ENCODE data around the gene RABGAP1L. TPM values are rescaled to one million over a fixed set of nuclear protein-coding genes. Genes with fewer than 3 reads are reported as not detected.

Gene RABGAP1L
- total and polyA plus RNA-seq, 2 donors from 2014 or later: 16.2 to 48.5 TPM

GRCh38 chr1:174286042-174286441, 126.7 kb downstream of the RABGAP1L start:
- intact Hi-C loops (cut with DNase I): no loop called here
- FAIRE-seq (no peak), DNase-seq (no peak)
- Histone ChIP-seq H3K4me1 (ENCODE audit: control insufficient read depth in 2 of 3, insufficient read depth in 2 of 3, low read depth in 1 of 3, low read length in 3 of 3) (no peaks in the 10 kb centered on the region), H3K27me3 (ENCODE audit: control insufficient read depth, insufficient read depth, low read length) (no peaks in the 10 kb centered on the region), H3K4me3 (ENCODE audit: low read length in 3 of 3) (no peak overlapping the region), H3K9ac (ENCODE audit: low read length in 3 of 3) (no peak overlapping the region), H3K27ac (ENCODE audit: low read depth in 2 of 2, low read length in 2 of 2) (no peak overlapping the region), H3K36me3 (ENCODE audit: control insufficient read depth in 2 of 3, insufficient read depth in 3 of 3, low read length in 3 of 3) (peaks cover 0 to 6% (median 3%) of the 10 kb centered on the region in 3 donors), H3K9me3 (ENCODE audit: control insufficient read depth in 2 of 3, insufficient read depth in 1 of 3, low read length in 3 of 3) (no peaks in the 10 kb centered on the region)
- TF ChIP-seq CTCF (IDR thresholded peaks at IDR 0.05; ENCODE audit: borderline replicate concordance, extremely low read depth, insufficient read depth): no peak

GRCh38 chr1:174289644-174290310, 130.5 kb downstream of the RABGAP1L start:
- H3K9me3 ChIP-seq (ENCODE audit: control insufficient read depth in 2 of 3, insufficient read depth in 1 of 3, low read length in 3 of 3): no peaks in the 10 kb centered on the region
- no peak overlapping the region for H3K9ac ChIP-seq (ENCODE audit: low read length in 3 of 3)
- peaks cover 0 to 3% (median 0%) of the 10 kb centered on the region in 3 donors for H3K36me3 ChIP-seq (ENCODE audit: control insufficient read depth in 2 of 3, insufficient read depth in 3 of 3, low read length in 3 of 3)
- TF ChIP-seq CTCF (IDR thresholded peaks at IDR 0.05; ENCODE audit: borderline replicate concordance, extremely low read depth, insufficient read depth): no peak
- H3K27me3 ChIP-seq (ENCODE audit: control insufficient read depth, insufficient read depth, low read length): no peaks in the 10 kb centered on the region
- FAIRE-seq (no peak), DNase-seq (peak in 1 of 5 donors; percentile 59)
- no peak overlapping the region for H3K27ac ChIP-seq (ENCODE audit: low read depth in 2 of 2, low read length in 2 of 2)
- H3K4me3 ChIP-seq (ENCODE audit: low read length in 3 of 3): no peak overlapping the region
- H3K4me1 ChIP-seq (ENCODE audit: control insufficient read depth in 2 of 3, insufficient read depth in 2 of 3, low read depth in 1 of 3, low read length in 3 of 3): no peaks in the 10 kb centered on the region
- intact Hi-C loops (cut with DNase I): no loop called here

GRCh38 chr1:174291059-174291458, 131.7 kb downstream of the RABGAP1L start:
- no peak for TF ChIP-seq CTCF (IDR thresholded peaks at IDR 0.05; ENCODE audit: borderline replicate concordance, extremely low read depth, insufficient read depth)
- no peak for DNase-seq
- H3K27ac ChIP-seq (ENCODE audit: low read depth in 2 of 2, low read length in 2 of 2): no peak overlapping the region
- peaks cover 0 to 3% (median 0%) of the 10 kb centered on the region in 3 donors for H3K36me3 ChIP-seq (ENCODE audit: control insufficient read depth in 2 of 3, insufficient read depth in 3 of 3, low read length in 3 of 3)
- H3K9me3 ChIP-seq (ENCODE audit: control insufficient read depth in 2 of 3, insufficient read depth in 1 of 3, low read length in 3 of 3): no peaks in the 10 kb centered on the region
- H3K4me3 ChIP-seq (ENCODE audit: low read length in 3 of 3): no peak overlapping the region
- intact Hi-C loops (cut with DNase I): no loop called here
- no peaks in the 10 kb centered on the region for H3K27me3 ChIP-seq (ENCODE audit: control insufficient read depth, insufficient read depth, low read length)
- no peaks in the 10 kb centered on the region for H3K4me1 ChIP-seq (ENCODE audit: control insufficient read depth in 2 of 3, insufficient read depth in 2 of 3, low read depth in 1 of 3, low read length in 3 of 3)
- no peak for FAIRE-seq
- no peak overlapping the region for H3K9ac ChIP-seq (ENCODE audit: low read length in 3 of 3)
